HepG2 (cell line): ENCODE results near the gene LLGL2. TPM values are rescaled to one million over a fixed set of nuclear protein-coding genes. Genes with fewer than 3 reads are reported as not detected.

ENCODE experiments used
- BRF2 ChIP-seq: sonication (generic); formaldehyde crosslinking; IDR thresholded peaks from 2 replicates; pipeline ENCODE4 v1.8.1; 2022; ENCODE audit warnings: mild to moderate bottlenecking, missing genetic modification reagents
- E2F2 ChIP-seq: sonication (generic); formaldehyde crosslinking; IDR thresholded peaks from 2 replicates; pipeline ENCODE4 v1.4.0; 2020; ENCODE audit warnings: missing genetic modification reagents, borderline replicate concordance
- FOXP4 ChIP-seq: sonication (generic); formaldehyde crosslinking; IDR thresholded peaks from 2 replicates; pipeline ENCODE4 v1.4.0; 2020; ENCODE audit warnings: missing genetic modification reagents
- IRX3 ChIP-seq: sonication (generic); formaldehyde crosslinking; IDR thresholded peaks from 2 replicates; pipeline ENCODE4 v1.8.1; 2023; ENCODE audit warnings: mild to moderate bottlenecking, low read depth, missing genetic modification reagents, borderline replicate concordance
- MTA3 ChIP-seq: sonication (generic); formaldehyde crosslinking; IDR thresholded peaks from 2 replicates; pipeline ENCODE4 v1.4.0; 2020; ENCODE audit warnings: missing genetic modification reagents
- NAIF1 ChIP-seq: sonication (generic); formaldehyde crosslinking; IDR thresholded peaks from 2 replicates; pipeline ENCODE4 v1.5.0; 2020; ENCODE audit warnings: mild to moderate bottlenecking, missing genetic modification reagents, borderline replicate concordance
- NFIB ChIP-seq: sonication (generic); formaldehyde crosslinking; IDR thresholded peaks from 2 replicates; pipeline ENCODE4 v1.9.0; 2021; ENCODE audit warnings: missing genetic modification reagents, mild to moderate bottlenecking, borderline replicate concordance
- ZNF101 ChIP-seq: sonication (generic); formaldehyde crosslinking; IDR thresholded peaks from 2 replicates; pipeline ENCODE4 v1.4.0; 2020; ENCODE audit warnings: mild to moderate bottlenecking, low read depth, missing genetic modification reagents, borderline replicate concordance
- ZNF124 ChIP-seq: sonication (generic); formaldehyde crosslinking; IDR thresholded peaks from 2 replicates; pipeline ENCODE4 v1.4.0; 2020; ENCODE audit warnings: missing genetic modification reagents
- ZNF235 ChIP-seq: sonication (generic); formaldehyde crosslinking; IDR thresholded peaks from 2 replicates; pipeline ENCODE4 v1.8.1; 2023; ENCODE audit warnings: mild to moderate bottlenecking, missing genetic modification reagents, borderline replicate concordance
- ZNF318 ChIP-seq: sonication (generic); formaldehyde crosslinking; IDR thresholded peaks from 2 replicates; pipeline ENCODE4 v1.4.0; 2020; ENCODE audit warnings: mild to moderate bottlenecking, missing genetic modification reagents
- ZNF503 ChIP-seq: sonication (generic); formaldehyde crosslinking; IDR thresholded peaks from 2 replicates; pipeline ENCODE4 v1.4.0; 2020; ENCODE audit warnings: missing genetic modification reagents
- polyA plus RNA-seq, 8 experiments: library from polyadenylated mRNA; depleted of rRNA in 3 of 8; stranded (reverse) in 7 of 8; unstranded in 1 of 8; fragments of >200 nt; fragmentation: Illumina TruSeq in 4 of 8; extraction: Trizol in 4 of 8; gene quantifications; 2 replicates each; pipeline versions ENCODE4 v1.2.1 to v1.2.3, GENCODE V29; 2011 to 2016; ENCODE audit warnings: low read depth in 4 of 8, missing spikeins in 1 of 8, mixed read lengths in 1 of 8; ENCODE audit not compliant: insufficient read depth in 1 of 8
- total RNA-seq, 5 experiments: library from RNA; depleted of rRNA; stranded (reverse); fragments of >200 nt; fragmentation: Illumina TruSeq; extraction: Trizol; gene quantifications; 2 replicates each; pipeline ENCODE4 v1.2.3, GENCODE V29; 2016; ENCODE audit warnings: low read depth in 1 of 5

The LLGL2 gene
- total and polyA plus RNA-seq, 2 of the 13 experiments (the other 11 are each of a cell fraction or from before 2014, with no cell fraction given) = 83.0 to 86.7 TPM

- TF ChIP-seq FOXP4 (0 out of 2 replicates have a peak, but pooled peaks have one; percentile 24), IRX3 (CRISPR knock-in tag) (peak; percentile 32; the same call in 1 of the 2 replicates), MTA3 (CRISPR knock-in tag) (peak; percentile 89), ZNF235 (peak; percentile 98), BRF2 (CRISPR knock-in tag) (peak; percentile 94), ZNF101 (no peak; the same call in 1 of the 2 replicates), NAIF1 (CRISPR knock-in tag) (peak; percentile 85; the same call in 1 of the 2 replicates), ZNF318 (CRISPR knock-in tag) (peak; percentile 89; the same call in 1 of the 2 replicates), ZNF503 (CRISPR knock-in tag) (no peak; the same call in 1 of the 2 replicates), ZNF124 (peak; percentile 85; the same call in 1 of the 2 replicates), NFIB (no peak), E2F2 (CRISPR knock-in tag) (peak; percentile 45; the same call in 1 of the 2 replicates)
Observed at GRCh38 chr17:75515496-75516254, 9.8 kb upstream of the LLGL2 start, which contains the start of gene CASKIN2 (continued).
